Ishikawa (cell line): ENCODE results near the gene PLEKHA5.

Experiments
- CEBPB ChIP-seq: IDR thresholded peaks from 2 replicates; pipeline ENCODE4 v1.6.1; 2012
- USF1 ChIP-seq: IDR thresholded peaks from 2 replicates; pipeline ENCODE4 v1.6.1; 2012

- TF ChIP-seq CEBPB (no peak), USF1 (no peak)
These were observed 42.2 kb downstream of the PLEKHA5 start for GRCh38 chr12:19171731-19172130.
